Mucosa of descending colon (tissue), 3 donors: ENCODE data around the gene ZNF618. TPM values are rescaled to one million over a fixed set of nuclear protein-coding genes. Genes with fewer than 3 reads are reported as not detected.

Source experiments
- ATAC-seq: fragments of 200-7000 bp; cut with Tn5 transposase; one replicate; pipeline ENCODE4 v1.9.1; 2020; ENCODE audit warnings: mild to moderate bottlenecking, moderate library complexity
- DNase-seq, 3 donors: peaks; one replicate each; pipeline ENCODE4 v3.0.0-alpha.2; 2020
- H3K36me3 ChIP-seq: fragments of 200-600 bp; one replicate; pipeline ENCODE4 v1.8.0; 2021; ENCODE audit warnings: low read depth, mild to moderate bottlenecking
- H3K4me1 ChIP-seq: fragments of 200-600 bp; one replicate; pipeline ENCODE4 v1.8.0; 2021; ENCODE audit warnings: low read depth, mild to moderate bottlenecking
- H3K4me3 ChIP-seq: fragments of 200-600 bp; one replicate; pipeline ENCODE4 v1.8.0; 2021; ENCODE audit warnings: mild to moderate bottlenecking
- H3K9me3 ChIP-seq: fragments of 200-600 bp; one replicate; pipeline ENCODE4 v1.8.0; 2021; ENCODE audit warnings: mild to moderate bottlenecking
- intact Hi-C, 2 donors: fragments of 100-400 bp; cut with DNase I in 1 of 2; cut with micrococcal nuclease in 1 of 2; formaldehyde crosslinking; loops; one replicate each; pipeline versions ENCODE4 v1.11.0 to v1.11.1; 2022; cut with DNase I, micrococcal nuclease
- total RNA-seq, 3 donors: library from RNA; stranded (reverse); fragmentation: NEBNext Ultra II Directional in 2 of 3; extraction: Animal tissue kit (Norgen Biotek cat#: 25700) in 2 of 3; gene quantifications; one replicate each; pipeline versions ENCODE4 v1.2.1 to v1.2.4, GENCODE V29; 2021 to 2023
- TF ChIP-seq, protein P1 (sequence below): fragments of 200-600 bp; IDR thresholded peaks from one replicate; pipeline ENCODE4 v1.8.0; 2022; ENCODE audit warnings: antibody characterized with exemption, mild to moderate bottlenecking
- donor health status: DM: no; HTN: no; CAD: no; lungs with moderate emphysema.
- donor health status: DM: no; HTN: no; CAD: no.
- donor health status: DM: no; HTN: yes; CAD: no.

The ZNF618 gene
- total RNA-seq, 3 donors from 2014 or later: 2.7 to 6.2 (median 3.7) TPM

- no peak for ATAC-seq
- Histone ChIP-seq H3K9me3 (no peaks in the 10 kb centered on the region), H3K4me3 (no peak overlapping the region), H3K4me1 (peaks cover 5% of the 10 kb centered on the region), H3K36me3 (no peaks in the 10 kb centered on the region)
- TF ChIP-seq, protein P1, sequence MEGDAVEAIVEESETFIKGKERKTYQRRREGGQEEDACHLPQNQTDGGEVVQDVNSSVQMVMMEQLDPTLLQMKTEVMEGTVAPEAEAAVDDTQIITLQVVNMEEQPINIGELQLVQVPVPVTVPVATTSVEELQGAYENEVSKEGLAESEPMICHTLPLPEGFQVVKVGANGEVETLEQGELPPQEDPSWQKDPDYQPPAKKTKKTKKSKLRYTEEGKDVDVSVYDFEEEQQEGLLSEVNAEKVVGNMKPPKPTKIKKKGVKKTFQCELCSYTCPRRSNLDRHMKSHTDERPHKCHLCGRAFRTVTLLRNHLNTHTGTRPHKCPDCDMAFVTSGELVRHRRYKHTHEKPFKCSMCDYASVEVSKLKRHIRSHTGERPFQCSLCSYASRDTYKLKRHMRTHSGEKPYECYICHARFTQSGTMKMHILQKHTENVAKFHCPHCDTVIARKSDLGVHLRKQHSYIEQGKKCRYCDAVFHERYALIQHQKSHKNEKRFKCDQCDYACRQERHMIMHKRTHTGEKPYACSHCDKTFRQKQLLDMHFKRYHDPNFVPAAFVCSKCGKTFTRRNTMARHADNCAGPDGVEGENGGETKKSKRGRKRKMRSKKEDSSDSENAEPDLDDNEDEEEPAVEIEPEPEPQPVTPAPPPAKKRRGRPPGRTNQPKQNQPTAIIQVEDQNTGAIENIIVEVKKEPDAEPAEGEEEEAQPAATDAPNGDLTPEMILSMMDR: no peak
- DNase-seq: no peak
- intact Hi-C loops: loop anchor here in 1 of 2 donors (10.0 kb wide), 1 partner anchor 192 kb away; no protein-coding TSS in a partner anchor
Observed at GRCh38 chr9:114102484-114102883, 226.4 kb downstream of the ZNF618 start.

DNA sequence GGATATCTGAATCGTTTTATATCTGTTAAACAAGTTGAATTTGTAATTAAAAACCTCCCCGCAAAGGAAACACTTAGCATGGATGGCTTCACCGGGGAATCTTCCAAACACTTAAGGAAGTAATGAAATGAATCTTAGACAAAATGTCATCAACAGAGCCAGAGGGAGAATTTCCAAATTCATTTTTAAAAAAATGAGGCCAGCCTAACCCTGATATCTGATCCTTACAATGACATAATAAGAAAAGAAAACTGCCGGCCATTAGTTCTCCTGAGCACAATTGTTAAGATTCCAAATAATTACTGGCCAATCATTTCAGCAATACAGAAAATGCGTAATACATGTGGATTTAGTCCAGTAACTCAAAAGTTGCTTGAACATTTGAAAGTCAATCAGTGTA is 229.1 kb downstream of the ZNF618 start:
- TF ChIP-seq, protein P1: no peak
- intact Hi-C loops: loop anchor here (5.0 to 10.0 kb wide), 2 partner anchors 187 to 190 kb away; no protein-coding TSS in a partner anchor
- ATAC-seq (no peak), DNase-seq (no peak)
- no peaks in the 10 kb centered on the region for H3K4me1 ChIP-seq
- H3K9me3 ChIP-seq: no peaks in the 10 kb centered on the region
- H3K36me3 ChIP-seq: no peaks in the 10 kb centered on the region
- H3K4me3 ChIP-seq: no peak overlapping the region

Other genes with a start within 250 kb of the ZNF618 start
- under 1 TPM in 2 of 3 donors, not detected in 1; 0.63 to 0.81 TPM for gene AMBP, start 202.0 kb downstream of the ZNF618 start, total RNA-seq
- 10 to 100 TPM; 12.3 to 36.9 (median 13.6) TPM for gene KIF12, start 223.0 kb downstream of the ZNF618 start, total RNA-seq